Stomach (tissue), 9 donors: ENCODE data around the gene ZBTB46. TPM values are rescaled to one million over a fixed set of nuclear protein-coding genes. Genes with fewer than 3 reads are reported as not detected.

ENCODE experiments used
- DNase-seq, 2 donors: peaks; one replicate each; pipeline versions ENCODE4 v3.0.0 to v3.0.0-alpha.2; 2013 to 2019
- H3K27ac ChIP-seq, 5 donors: fragments of 200-600 bp in 4 of 5; sonication (generic) in 4 of 5; one replicate each; pipeline ENCODE4 v1.5.1; 2013 to 2019; ENCODE audit warnings: mild to moderate bottlenecking in 1 of 5, moderate library complexity in 1 of 5
- H3K27me3 ChIP-seq, 3 donors: fragments of 200-600 bp; sonication (generic); one replicate each; pipeline ENCODE4 v1.5.1; 2017 to 2019; ENCODE audit warnings: mixed run types in 1 of 3
- H3K36me3 ChIP-seq, 4 donors: fragments of 200-600 bp; sonication (generic); 1 replicate in 3 of 4; 2 replicates in 1 of 4; pipeline ENCODE4 v1.5.1; 2016 to 2019
- H3K4me1 ChIP-seq, 4 donors: fragments of 200-600 bp; sonication (generic); one replicate each; pipeline ENCODE4 v1.5.1; 2016 to 2019
- H3K4me3 ChIP-seq, 4 donors: fragments of 200-600 bp; sonication (generic) in 3 of 4; one replicate each; pipeline ENCODE4 v1.5.1; 2016 to 2019; ENCODE audit warnings: mild to moderate bottlenecking in 1 of 4
- H3K9me3 ChIP-seq, 4 donors: fragments of 200-600 bp; sonication (generic); one replicate each; pipeline ENCODE4 v1.5.1; 2016 to 2019
- EP300 ChIP-seq: sonication (generic); formaldehyde crosslinking; IDR thresholded peaks from one replicate; pipeline ENCODE4 v1.6.1; 2017; ENCODE audit warnings: antibody characterized with exemption
- POLR2A ChIP-seq, 4 donors: fragments of 450-650 bp; IDR thresholded peaks; one replicate each; pipeline ENCODE4 v1.6.1; 2016; ENCODE audit warnings: antibody characterized with exemption in 4 of 4, control low read depth in 2 of 4, mild to moderate bottlenecking in 1 of 4, moderate library complexity in 1 of 4
- POLR2AphosphoS5 ChIP-seq, 3 donors: sonication (generic); formaldehyde crosslinking; IDR thresholded peaks; one replicate each; pipeline ENCODE4 v1.6.1; 2016; ENCODE audit warnings: antibody characterized with exemption in 3 of 3
- WGBS, 5 donors: extraction: QIAGEN DNeasy Blood & Tissue Kit in 3 of 5; methylation state at CpG; one replicate each; pipeline versions ENCODE4 v1.1.5 to v1.1.7; 2013 to 2018; 5-methylcytosine and 5-hydroxymethylcytosine counted together
- intact Hi-C: fragments of 100-400 bp; cut with DNase I; formaldehyde crosslinking; loops from one replicate; pipeline ENCODE4 v1.15.1; 2023; ENCODE audit warnings: low total_unique reads
- polyA plus RNA-seq, 3 donors: library from polyadenylated mRNA; stranded (reverse); fragments of 200-250 nt; gene quantifications; one replicate each; pipeline ENCODE4 v1.2.3, GENCODE V29; 2013
- total RNA-seq, 5 donors: library from RNA; depleted of rRNA; stranded (reverse); fragments of >200 nt; gene quantifications; one replicate each; pipeline versions ENCODE4 v1.1.0 to v1.2.3, GENCODE V29; 2014 to 2016
- TF ChIP-seq, protein P1 (sequence below), 7 experiments: fragments of 450-650 bp in 4 of 7; fragments of 200-600 bp in 3 of 7; sonication (generic) in 3 of 7; IDR thresholded peaks; one replicate each; pipeline ENCODE4 v1.5.1; 2016 to 2019; ENCODE audit warnings: antibody characterized with exemption in 7 of 7, control low read depth in 2 of 7, mild to moderate bottlenecking in 1 of 7
- donor health status: healthy with polysubstance abuse.
- donor health status: Bipolar disorder and iron deficiency.
- donor health status: healthy.

ZBTB46 gene
- total and polyA plus RNA-seq, 8 donors, result 0.58 to 13.4 (median 2.5) TPM

DNA sequence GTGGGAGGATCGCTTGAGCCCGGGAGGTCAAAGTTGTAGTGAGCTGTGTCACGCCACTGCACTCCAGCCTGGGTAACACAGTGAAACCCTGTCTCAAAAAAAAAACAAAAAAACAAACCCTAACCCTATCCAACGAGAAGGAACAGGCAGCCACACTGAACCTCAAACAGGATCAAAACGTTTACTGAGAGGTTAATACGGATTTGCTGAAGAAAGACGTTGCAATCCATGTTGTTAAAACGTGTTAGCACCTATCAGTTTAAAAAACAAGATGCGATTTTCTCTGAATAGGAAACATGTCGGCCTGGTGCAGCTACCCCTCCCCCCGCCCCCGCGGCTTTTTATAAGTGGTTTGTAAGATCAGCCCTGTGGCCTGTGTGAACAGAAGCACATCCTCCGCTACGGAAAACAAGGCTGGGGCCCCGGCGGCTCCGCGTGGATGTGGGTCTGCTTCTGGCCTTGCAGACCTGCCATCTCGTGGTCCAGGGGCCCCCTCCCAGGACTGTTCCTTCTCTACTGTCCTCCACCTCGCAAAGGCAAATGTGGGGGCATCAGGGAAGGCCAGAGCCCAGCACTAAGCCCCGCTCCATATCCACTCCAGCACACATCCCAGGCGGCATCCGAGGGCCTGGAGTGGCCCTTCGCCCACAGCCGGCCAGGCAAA lies 80.1 kb downstream of the ZBTB46 start:
- DNase-seq, result peak in 1 of 2 donors; percentile 46
- Histone ChIP-seq H3K9me3 (no peaks in the 10 kb centered on the region), H3K4me1 (no peaks in the 10 kb centered on the region), H3K27ac (peak overlapping the region in 2 of 5 donors; percentile 8 to 27), H3K4me3 (no peak overlapping the region), H3K27me3 (no peaks in the 10 kb centered on the region), H3K36me3 (peaks cover 0 to 19% (median 9%) of the 10 kb centered on the region in 4 donors)
- TF ChIP-seq POLR2A (IDR thresholded peaks at IDR 0.05) (no peak), EP300 (no peak), POLR2AphosphoS5 (IDR thresholded peaks at IDR 0.05) (no peak)
- TF ChIP-seq, protein P1, sequence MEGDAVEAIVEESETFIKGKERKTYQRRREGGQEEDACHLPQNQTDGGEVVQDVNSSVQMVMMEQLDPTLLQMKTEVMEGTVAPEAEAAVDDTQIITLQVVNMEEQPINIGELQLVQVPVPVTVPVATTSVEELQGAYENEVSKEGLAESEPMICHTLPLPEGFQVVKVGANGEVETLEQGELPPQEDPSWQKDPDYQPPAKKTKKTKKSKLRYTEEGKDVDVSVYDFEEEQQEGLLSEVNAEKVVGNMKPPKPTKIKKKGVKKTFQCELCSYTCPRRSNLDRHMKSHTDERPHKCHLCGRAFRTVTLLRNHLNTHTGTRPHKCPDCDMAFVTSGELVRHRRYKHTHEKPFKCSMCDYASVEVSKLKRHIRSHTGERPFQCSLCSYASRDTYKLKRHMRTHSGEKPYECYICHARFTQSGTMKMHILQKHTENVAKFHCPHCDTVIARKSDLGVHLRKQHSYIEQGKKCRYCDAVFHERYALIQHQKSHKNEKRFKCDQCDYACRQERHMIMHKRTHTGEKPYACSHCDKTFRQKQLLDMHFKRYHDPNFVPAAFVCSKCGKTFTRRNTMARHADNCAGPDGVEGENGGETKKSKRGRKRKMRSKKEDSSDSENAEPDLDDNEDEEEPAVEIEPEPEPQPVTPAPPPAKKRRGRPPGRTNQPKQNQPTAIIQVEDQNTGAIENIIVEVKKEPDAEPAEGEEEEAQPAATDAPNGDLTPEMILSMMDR (IDR thresholded peaks at IDR 0.05), result no peak
- intact Hi-C loops, result no loop called here
- WGBS, 5 donors, result 63 to 68% (median 66%) methylated on average over 20 to 26 of the region's 26 CpGs

- intact Hi-C loops, result no loop called here
- Histone ChIP-seq H3K36me3 (peaks cover 0 to 21% (median 10%) of the 10 kb centered on the region in 4 donors), H3K27me3 (no peaks in the 10 kb centered on the region), H3K9me3 (no peaks in the 10 kb centered on the region), H3K27ac (no peak overlapping the region), H3K4me1 (no peaks in the 10 kb centered on the region), H3K4me3 (no peak overlapping the region)
- TF ChIP-seq POLR2A (IDR thresholded peaks at IDR 0.05) (no peak), EP300 (no peak), POLR2AphosphoS5 (IDR thresholded peaks at IDR 0.05) (no peak)
- TF ChIP-seq, protein P1 (IDR thresholded peaks at IDR 0.05), result no peak
- DNase-seq, result no peak
- WGBS, 5 donors, result 81 to 90% (median 87%) methylated on average over 8 to 16 of the region's 16 CpGs
Measured at GRCh38 chr20:63749597-63750508, 81.2 kb downstream of the ZBTB46 start.

GRCh38 chr20:63748934-63749270 lies 82.2 kb downstream of the ZBTB46 start:
- H3K4me1 ChIP-seq, result no peaks in the 10 kb centered on the region

More at GRCh38 chr20:63748934-63749270, 82.2 kb downstream of the ZBTB46 start:
- H3K9me3 ChIP-seq, result no peaks in the 10 kb centered on the region
- H3K36me3 ChIP-seq, result peaks cover 0 to 21% (median 11%) of the 10 kb centered on the region in 4 donors
- DNase-seq, result no peak
- TF ChIP-seq EP300 (no peak), POLR2AphosphoS5 (IDR thresholded peaks at IDR 0.05) (no peak), POLR2A (IDR thresholded peaks at IDR 0.05) (no peak)
- TF ChIP-seq, protein P1 (IDR thresholded peaks at IDR 0.05), result no peak
- no peaks in the 10 kb centered on the region for H3K27me3 ChIP-seq
- H3K4me3 ChIP-seq, result no peak overlapping the region
- intact Hi-C loops, result no loop called here
- 75 to 94% (median 90%) methylated on average over 5 to 11 of the region's 11 CpGs for WGBS, 5 donors
- no peak overlapping the region for H3K27ac ChIP-seq
